CD1c-positive myeloid dendritic cell (primary cell): ENCODE results near the gene RNF217.
A peak's percentile ranks its signal among the peaks of the same experiment; 100 is the strongest.

Experiments used
- DNase-seq: peaks from one replicate; pipeline ENCODE4 v3.0.0-alpha.2; 2016; ENCODE audit errors: extremely low spot score

The RNF217 gene

DNA sequence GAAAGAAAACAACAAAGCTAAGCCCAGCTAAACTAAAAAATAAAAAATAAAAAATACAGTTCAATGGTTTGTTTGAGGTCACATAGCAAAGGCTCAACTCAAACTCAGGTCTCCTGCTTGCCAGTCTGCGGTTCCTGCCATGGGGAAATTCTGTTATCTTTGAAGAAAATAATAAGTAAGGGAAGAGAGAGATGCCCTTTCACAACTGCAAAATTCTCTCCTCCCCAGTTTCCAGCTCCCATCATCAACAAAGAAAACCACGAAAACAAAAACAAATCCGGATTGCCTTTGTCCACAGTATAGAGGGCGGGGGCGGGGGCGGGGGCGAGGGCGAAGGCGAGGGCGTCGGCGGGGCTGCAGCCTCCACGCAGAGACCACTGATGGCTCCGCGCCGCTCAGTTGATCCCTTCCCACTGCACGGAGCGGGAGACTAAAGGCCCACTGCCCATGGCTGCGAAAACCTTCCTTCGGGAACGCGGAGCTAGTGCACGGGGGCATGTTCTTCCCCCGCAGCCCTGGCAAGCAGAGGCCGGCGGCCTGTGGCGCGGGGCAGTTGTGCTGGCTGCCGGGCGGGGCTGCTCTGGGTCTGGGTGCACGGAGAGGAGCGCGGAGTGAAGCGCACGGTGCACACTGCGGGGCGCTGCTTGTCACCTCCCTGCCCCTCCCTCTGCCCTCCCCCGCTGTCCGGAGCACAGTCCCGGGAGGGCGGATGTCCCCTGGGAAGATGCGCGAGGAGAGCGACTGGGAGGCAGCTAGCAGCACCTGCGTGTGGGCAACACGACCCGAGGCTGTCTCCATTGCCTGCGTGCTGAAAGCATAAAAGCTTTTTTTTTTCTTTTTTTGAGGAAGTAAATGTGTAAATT is 137.2 kb downstream of the RNF217 start:
- peak; percentile 19 for DNase-seq

DNA sequence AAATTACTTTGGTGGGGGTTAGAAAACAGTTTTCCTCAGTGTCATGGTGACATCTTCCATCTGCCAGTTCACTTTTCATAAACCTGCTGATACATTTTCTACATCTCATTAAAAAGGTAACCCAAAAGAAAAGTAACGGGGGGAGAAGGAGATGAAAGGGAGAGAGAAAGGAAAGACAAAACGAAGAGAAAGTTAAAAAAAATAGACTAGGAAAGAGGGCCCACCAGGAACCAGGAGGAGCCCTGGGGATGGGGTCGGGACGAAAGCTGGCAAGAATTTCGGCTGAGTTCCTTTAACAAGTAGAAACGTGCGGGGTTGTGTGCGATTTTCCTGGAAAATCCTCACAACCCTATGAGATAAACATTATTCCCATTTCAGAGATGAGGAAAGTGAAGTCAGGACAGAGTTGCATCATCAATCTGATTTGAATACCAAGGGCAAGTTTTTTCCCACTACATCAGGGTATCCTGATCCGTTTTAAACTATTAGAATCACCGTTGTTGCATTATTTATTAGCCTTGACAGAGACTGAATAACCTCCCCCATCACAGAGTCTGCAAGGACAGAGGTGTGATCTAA is 137.9 kb downstream of the RNF217 start:
- DNase-seq, result no peak

DNA sequence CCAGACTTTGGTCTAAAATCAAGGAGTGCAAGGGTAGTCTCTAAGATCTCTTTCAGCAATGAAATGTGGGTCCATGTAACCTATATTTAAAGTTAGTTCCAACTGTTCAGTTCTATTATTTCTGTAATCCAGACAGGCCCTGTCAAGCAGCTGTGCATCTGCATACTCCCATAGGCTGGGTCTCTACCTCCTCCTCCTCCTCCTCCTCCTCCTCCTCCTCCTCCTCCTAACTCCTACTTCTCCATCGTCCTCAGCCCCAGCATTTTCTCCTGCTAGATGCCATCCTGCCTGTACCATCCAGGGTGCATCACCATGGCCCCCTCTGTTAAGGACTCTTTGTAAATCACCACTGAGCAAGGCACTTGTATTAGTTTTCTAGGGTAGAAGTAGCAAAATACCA is 138.9 kb downstream of the RNF217 start:
- no peak for DNase-seq

DNA sequence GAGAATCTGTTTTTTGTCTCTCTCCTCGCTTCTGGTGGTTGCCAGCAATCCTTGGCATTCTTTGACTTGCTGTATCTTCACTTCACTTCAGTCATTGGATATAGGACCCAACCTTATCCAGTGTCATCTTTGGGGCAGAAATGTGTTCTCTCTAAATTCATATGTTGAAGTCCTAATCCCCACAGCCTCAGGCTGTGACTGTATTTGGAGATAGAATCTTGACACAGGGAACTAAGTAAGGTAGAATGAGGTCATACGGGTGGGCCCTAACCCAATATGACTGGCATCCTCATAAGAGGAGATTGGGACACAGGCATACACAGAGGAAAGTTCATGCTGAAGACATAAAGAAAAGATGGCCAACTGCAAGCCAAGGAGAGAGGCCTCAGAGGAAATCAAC is 139.4 kb downstream of the RNF217 start:
- DNase-seq, result no peak

DNA sequence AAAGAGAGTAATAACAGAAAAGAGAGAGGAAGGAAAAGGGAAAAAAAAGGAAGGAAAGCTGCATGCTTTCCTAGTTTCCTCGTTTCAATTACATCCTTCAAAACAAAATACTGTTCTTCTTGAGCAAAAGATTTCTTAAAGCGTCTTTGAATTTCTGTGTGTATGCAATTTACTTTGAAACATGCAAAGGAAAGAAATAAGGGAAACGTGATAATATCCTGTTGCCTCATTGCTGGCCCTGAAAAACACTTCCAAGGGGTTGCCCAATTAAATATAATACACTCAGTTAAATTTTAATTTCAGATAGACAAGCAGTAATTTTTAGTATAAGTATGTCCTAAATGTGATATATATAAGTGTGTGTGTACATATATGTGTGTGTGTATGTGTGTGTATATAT is 140.2 kb downstream of the RNF217 start:
- DNase-seq, result no peak

DNA sequence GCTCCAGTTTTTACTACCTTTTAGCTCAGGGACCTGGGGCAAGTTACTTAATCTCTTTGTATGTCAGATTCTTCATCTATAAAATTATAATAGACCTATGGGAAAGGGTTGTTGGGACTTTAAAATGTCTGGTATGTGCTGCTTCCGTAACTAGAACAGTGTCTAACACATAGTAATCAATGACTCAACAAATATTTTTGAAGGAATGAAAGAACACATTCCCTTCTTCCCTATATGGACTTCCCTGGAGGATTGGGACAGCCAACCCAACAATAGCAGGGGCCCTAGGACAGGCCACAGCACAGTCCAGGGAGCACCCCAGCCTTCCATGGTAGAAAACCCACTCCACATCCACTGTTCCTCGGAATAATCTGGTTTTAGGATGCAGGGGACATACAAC is 140.7 kb downstream of the RNF217 start:
- DNase-seq, result no peak

DNA sequence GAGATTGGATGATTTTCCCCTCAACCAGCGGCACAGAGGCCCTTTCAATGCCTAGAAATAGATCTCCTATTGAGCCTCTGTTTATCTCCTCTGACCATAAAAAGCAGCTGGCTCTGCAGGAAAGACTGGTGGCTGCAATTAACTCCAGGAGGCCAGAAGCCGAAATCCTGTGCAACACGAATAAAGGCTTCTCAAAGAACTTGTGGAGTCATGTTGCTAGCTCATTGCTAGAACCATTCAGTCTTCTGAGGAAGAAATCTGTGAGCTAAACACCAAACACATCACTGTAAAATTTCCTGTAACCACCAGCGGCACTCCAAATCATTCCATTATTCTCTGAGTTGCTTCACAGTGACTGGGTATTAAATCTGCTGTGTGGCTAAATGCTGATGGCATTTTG is 142.2 kb downstream of the RNF217 start:
- no peak for DNase-seq

DNA sequence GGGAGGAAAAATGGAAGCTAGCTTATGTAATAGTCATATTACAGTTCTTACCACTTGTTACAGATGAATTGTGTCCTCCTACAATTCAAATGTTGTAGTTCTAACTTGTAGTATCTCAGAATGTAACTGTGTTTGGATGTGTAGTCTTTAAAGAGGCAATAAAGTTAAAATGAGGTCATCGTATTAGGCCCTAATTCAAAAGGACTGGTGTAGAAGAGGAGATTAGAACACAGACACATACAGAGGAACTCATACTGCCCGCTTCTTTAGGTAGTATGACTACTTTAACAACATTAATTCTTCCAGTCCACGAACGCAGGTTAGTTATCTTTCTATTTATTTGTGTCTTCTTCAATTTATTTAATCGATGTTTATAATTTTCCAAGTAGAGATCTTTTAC is 144.8 kb downstream of the RNF217 start:
- no peak for DNase-seq

DNA sequence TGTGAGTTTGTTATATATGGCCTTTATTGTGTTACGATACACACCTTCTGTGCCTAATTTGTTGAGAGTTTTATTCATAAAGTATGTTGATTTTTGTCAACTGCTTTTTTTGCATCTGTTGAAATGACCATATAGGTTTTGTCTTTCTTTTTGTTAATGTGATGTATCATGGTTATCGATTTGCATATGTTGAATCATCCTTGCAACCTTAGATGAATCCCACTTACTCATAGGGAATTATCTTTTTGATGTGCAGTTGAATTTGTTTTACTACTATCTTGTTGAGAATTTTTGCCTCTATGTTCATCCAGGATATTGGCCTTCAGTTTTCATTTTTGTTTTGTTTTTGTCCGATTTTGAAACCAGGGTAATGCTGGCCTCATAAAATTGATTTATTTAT is 145.7 kb downstream of the RNF217 start:
- DNase-seq, result no peak

DNA sequence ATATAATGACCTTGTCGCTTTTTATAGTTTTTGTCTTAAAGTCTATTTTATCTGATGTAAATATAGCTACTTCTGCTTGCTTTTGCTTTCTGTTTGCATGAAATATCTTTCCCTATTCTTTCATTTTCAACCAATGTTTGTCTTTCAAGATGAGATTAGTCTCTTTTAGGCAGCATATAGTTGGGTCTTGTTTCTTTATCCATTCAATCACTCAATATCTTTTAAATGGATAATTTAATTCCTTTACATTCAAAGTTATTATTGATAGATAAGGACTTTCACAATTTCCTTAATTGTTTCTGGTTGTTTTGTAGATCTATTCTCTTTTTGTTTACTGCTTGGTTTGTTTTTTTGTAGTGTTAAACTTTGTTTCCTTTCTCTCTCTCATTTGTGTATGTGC is 147.8 kb downstream of the RNF217 start:
- DNase-seq, result no peak

DNA sequence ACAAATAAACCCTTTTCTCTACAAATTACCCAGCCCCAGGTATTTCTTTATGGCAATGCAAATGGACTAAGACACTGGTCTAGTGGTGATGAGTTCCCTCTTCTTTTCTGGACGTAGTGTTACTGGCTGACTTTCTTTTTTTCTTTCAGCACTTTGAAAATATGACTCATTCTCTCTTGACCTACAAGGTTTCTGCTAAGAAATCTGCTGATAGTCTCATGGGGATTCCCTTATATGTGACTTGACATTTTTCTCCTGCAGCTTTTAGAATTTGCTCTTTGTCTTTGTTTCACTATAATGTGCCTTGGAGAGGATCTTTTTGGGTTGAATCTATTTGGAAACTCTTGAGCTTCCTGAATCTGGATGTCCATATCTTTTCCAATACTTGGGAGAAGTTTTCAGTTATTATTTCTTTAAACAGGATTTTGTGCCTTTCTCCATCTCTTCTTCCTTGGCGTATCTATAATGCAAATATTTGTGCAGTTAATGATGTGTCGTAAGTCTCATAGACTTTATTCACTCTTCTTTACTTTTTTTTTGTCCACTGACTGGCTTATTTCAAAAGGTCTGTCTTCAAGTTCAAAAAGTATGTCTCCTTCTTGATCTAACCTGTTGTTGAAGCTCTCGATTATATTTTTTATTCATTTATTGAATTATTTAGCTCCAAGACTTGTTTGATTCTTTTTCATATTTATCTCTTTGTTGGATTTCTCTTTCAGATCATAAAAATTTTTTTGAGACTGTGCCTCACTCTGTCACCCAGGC is 149.2 kb downstream of the RNF217 start:
- no peak for DNase-seq

DNA sequence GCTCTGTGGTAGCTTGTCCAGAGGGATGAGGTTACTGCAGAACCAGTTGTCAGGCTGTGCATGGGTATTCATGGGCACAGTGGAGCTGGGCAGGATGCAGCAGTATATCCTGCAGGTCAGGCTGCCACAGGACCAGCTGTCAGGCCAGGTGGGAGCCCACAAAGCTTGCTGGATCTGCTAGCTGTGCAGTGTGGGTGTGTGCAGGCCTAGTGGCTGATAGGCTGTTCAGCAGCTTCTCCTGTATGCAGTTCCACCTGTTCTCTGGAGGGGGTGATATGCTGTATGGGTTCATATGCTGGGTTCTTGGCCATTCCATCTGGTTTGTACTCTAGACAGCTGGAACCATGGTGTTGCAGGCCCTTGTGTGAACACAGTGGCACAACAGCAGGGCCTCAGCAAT is 150.7 kb downstream of the RNF217 start:
- DNase-seq, result no peak

DNA sequence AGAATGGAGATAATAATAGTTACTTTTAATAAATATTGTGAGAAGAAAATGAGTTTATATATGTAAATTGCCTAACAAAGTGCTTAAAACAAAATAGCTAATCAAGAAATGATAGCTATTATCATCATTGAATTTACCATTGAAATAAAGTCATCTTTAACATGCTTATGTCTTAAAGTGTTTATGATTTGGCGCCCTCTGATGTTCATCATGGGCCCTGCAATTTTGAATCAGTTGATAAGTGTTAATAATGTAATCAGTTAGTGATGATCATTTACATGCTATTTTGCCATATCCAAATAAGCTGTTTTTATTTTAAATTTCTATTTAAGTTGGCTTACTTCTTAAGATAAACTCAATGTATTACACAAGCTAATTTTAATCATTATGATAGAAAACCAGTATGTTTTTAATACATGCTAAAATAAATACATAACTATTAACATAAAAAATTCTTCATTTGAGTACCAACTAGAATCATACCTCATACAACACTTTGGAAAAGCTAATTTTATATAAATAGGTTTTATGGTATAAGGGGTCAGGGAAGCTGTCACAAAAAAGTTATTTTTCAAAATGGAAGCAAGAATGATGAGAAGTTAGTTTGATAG is 152.1 kb downstream of the RNF217 start:
- peak; percentile 68 for DNase-seq

DNA sequence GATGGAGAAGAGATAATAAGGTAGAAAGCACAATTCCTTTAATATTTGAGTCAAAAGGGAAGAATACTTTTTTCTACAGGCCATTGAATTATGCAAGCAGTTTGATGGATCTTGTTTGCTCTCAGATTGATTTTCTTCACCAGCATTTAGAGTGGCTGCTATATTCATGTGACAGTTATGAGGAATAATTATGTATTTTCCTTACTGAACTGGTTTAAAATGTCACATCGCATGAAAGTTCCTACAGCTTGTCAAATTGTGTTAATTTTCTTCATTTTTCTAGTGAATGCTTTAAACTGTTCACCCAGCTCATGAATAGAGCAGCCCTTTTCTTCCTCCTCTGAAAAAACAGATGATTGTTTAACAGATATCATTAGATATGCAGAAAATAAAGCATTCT is 153.9 kb downstream of the RNF217 start:
- no peak for DNase-seq

DNA sequence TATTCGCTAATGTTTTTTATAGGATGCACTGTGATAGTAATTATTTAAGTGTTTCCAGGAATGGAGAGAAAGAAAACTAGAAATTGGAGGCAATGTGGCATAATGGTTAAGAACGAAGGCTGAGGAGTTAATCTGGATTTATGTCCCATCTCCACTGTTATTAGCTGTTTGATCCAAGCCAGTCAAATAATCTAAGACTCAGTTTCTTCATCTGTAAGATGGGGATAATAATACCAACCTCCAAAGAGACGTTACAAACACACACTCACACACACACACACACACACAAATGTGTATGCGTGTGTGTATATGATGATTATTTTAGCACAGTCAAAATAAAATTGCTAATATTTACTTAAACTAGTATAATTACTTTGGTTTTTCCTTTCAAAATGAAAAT is 154.5 kb downstream of the RNF217 start:
- no peak for DNase-seq

DNA sequence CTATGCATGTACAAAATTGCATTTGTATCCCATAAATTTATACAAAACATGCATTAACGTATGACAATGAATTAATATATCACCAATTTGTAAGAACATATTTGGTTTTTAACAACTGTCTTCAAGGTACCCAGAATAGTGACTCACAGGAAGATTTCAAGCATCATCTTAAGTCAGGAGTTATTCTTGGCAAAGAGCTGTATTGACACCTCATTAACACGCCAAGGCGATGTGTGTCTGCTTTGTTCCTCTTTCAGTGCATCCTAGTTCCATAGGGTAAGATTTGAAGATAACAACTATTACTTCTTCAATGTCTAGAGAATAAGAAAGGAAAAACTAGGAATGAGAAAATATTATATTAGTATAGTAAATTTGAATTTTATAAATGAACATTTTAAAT is 155.6 kb downstream of the RNF217 start:
- no peak for DNase-seq

DNA sequence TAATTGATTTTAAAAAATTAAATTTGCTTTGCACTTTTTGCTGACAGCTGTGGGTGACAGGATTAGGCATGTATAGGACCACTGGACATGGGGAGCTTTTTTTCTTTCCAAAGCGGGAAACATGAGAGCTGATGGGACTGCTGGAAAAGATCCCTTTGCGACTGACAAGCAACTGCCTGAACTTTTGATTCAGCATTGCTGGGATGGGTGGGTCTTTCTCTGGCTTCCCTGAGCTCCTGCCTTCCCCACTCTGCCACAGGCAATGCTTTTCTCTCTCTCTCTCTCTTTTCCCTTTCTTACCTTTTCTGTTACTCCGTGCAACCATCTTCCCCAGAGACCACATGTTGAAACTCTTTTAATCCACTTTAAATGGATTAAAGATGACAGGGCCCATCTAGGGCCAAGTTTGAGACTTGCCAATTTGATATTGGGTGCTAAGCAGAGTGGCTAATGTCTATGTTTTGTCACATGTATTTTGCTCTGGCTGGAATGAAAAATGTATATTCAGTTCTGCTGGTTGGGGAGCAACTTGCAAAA is 157.9 kb downstream of the RNF217 start:
- DNase-seq, result no peak

DNA sequence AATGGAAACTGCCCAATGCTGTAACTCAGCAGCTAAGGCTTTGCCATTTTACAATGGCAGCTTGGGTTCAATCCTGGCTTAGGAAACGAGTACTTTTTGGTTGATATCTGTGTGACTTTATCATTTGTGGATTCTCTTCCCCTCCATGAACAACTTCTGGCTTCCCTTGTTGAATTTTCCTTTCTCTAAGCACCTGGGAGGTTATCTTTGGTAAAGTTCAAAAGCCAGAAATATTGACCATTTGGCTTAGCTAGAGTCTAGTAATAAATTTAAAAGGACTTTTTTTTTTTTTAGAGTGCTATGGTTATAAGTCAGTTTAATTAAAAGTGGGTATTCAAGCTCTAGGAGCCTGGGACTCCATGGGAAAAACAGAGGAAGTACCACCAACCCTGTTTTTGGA is 159.7 kb downstream of the RNF217 start:
- DNase-seq, result no peak

DNA sequence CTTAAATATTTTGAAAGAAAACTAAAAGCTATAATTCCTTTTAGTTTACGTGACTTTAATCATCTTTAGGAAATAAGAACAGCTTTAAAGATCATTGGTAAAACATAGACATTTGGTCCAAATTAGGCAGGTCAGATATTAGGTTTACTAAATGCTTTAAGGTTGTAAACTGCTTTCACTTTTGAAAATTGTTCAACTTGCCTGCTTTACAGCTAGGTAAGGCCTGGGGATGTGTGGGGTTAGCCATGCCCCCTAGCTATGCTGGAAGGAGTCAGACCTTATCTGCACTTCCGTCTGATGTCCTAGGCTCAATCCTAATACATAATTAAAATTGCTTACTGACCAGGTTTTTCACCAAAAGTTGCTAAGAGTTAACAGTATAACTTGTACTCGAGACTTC is 160.8 kb downstream of the RNF217 start:
- no peak for DNase-seq

DNA sequence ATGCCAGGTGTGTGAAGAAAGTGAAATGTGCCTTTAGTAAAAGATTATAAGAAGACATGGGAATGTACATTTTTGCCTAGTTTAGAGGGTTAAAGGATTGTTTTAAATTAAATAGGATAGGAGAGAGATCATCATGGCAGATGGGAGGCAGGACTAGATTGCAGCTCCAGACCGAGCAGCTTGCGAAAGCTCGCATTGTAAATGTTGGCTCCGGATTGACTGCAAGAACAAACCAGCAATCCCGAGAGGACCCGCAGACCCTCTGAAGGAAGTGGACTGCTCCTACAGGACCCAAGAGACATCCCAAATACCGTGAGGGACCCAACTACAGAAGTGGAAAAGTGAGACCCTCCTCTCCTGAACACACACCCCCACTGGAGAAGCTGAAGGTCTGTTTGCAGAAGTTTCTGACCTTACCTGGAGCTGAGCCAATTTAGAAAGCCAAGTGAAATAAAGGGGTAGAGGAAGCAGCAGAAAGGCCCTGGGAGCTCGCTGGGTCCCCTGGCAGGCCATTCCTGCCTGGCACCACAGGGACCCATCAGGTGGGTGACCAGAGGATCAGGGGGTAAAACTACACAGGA is 161.3 kb downstream of the RNF217 start:
- DNase-seq, result no peak

DNA sequence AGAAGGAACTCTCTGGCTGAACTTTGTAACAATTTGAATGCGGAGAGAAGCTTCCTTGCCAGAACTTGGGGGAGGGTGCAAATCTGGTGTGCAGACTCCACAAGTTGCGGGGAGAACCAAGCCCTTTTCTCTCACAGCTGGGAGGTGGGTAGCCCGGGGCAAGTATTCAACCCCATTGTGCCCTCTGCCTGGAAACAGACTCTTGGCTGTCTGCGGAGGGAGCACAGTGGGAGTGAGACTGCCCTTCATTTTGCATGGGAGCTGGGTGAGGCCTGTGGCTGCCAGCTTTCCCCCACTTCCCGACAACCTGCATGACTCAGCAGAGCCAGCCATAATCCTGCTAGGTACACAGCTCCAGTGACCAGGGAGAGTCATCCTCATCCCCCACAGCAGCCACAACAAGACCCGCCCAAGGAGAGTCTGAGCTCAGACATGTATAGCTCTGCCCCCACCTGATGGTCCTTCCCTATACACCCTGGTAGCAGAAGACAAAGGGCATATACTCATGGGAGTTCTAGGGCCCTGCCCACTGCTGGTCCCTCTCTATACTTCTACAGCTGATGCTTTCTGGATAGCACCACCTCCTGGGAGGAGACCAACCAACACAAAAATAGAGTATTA is 161.9 kb downstream of the RNF217 start:
- DNase-seq, result no peak
